T-helper 17 cell (primary cell): ENCODE data around the gene LAD1. TPM values are rescaled to one million over a fixed set of nuclear protein-coding genes. Genes with fewer than 3 reads are reported as not detected.

Source experiments
- ATAC-seq: fragments of 150-1000 bp; cut with Tn5 transposase; 2 replicates; pipeline ENCODE4 v1.10.0; 2021; ENCODE audit warnings: mild to moderate bottlenecking, moderate library complexity
- DNase-seq, 3 donors: peaks; one replicate each; pipeline versions ENCODE4 v3.0.0 to v3.0.0-alpha.2; 2020 to 2021
- H3K9me3 ChIP-seq: one replicate; pipeline ENCODE4 v1.7.0; 2013; ENCODE audit warnings: low read length, mild to moderate bottlenecking; ENCODE audit not compliant: control insufficient read depth, poor library complexity, severe bottlenecking
- H3K27ac Mint-ChIP-seq: one replicate; pipeline ENCODE4 v1.8.0; 2022; ENCODE audit warnings: mild to moderate bottlenecking, moderate library complexity, mixed read lengths
- H3K27me3 Mint-ChIP-seq: one replicate; pipeline ENCODE4 v1.8.0; 2022; ENCODE audit warnings: mixed read lengths
- H3K36me3 Mint-ChIP-seq: one replicate; pipeline ENCODE4 v1.8.0; 2022; ENCODE audit warnings: low read depth, mixed read lengths
- H3K4me1 Mint-ChIP-seq: one replicate; pipeline ENCODE4 v1.8.0; 2022; ENCODE audit warnings: mild to moderate bottlenecking, mixed read lengths
- H3K4me3 Mint-ChIP-seq: one replicate; pipeline ENCODE4 v1.8.0; 2022; ENCODE audit warnings: mild to moderate bottlenecking, moderate library complexity, mixed read lengths
- total RNA-seq, 4 donors: library from RNA in 2 of 4; stranded (reverse) in 2 of 4; gene quantifications; one replicate each; pipeline ENCODE4 v1.2.3 and lab custom pipeline; 2022 to 2026

The LAD1 gene
- total RNA-seq, result not detected
- 0 reads per million in 2 donors for total RNA-seq (lab: John Stamatoyannopoulos, UW)

- H3K9me3 ChIP-seq, result no peaks in the 10 kb centered on the region
- Mint-ChIP-seq H3K4me3 (peak within 1 kb of the TSS; percentile 49), H3K27ac (no peak within 1 kb of the TSS), H3K4me1 (no peaks in the 10 kb centered on the region), H3K27me3 (peaks cover 47% of the 10 kb centered on the region), H3K36me3 (peaks cover 6% of the 10 kb centered on the region)
- DNase-seq (no peak), ATAC-seq (no peak)
These were observed at the start of gene LAD1 for GRCh38 chr1:201399018-201399351. TSS of gene LAD1 (minus strand) at chr1:201399324. CDS start at chr1:201399306, 18 bp downstream.

- ATAC-seq, result peak; percentile 92
- no peak overlapping the region for H3K27ac Mint-ChIP-seq
- no peaks in the 10 kb centered on the region for H3K9me3 ChIP-seq
- H3K27me3 Mint-ChIP-seq, result peaks cover 28% of the 10 kb centered on the region
- DNase-seq, result peak; percentile 33 to 44 (median 36)
- peaks cover 6% of the 10 kb centered on the region for H3K4me1 Mint-ChIP-seq
- H3K36me3 Mint-ChIP-seq, result peaks cover 5% of the 10 kb centered on the region
- H3K4me3 Mint-ChIP-seq, result no peak overlapping the region
These were observed 49.1 kb upstream of the LAD1 start for GRCh38 chr1:201447903-201448871.

DNA sequence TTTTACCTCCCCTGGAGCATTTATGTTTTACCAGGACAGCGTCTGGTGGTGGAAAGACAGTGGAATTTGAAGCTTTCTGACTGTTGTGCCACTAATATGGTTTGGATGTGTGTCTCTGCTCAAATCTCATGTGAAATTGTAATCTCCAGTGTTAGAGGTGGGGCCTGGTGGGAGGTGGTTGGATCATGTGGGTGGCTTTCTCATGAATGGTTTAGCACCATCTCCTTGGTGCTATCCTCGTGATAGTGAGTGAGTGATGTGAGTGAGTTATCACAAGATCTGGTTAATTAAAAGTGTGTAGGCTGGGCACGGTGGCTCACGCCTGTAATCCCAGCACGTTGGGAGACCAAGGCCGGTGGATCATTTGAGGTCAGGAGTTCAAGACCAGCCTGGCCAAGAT is 46.2 kb upstream of the LAD1 start:
- Mint-ChIP-seq H3K4me1 (peaks cover 8% of the 10 kb centered on the region), H3K27me3 (peaks cover 28% of the 10 kb centered on the region), H3K36me3 (peaks cover 5% of the 10 kb centered on the region), H3K27ac (no peak overlapping the region), H3K4me3 (no peak overlapping the region)
- DNase-seq (no peak), ATAC-seq (no peak)
- H3K9me3 ChIP-seq, result no peaks in the 10 kb centered on the region

- Mint-ChIP-seq H3K27ac (no peak overlapping the region), H3K27me3 (peaks cover 23% of the 10 kb centered on the region), H3K4me3 (no peak overlapping the region), H3K36me3 (peaks cover 4% of the 10 kb centered on the region), H3K4me1 (peaks cover 6% of the 10 kb centered on the region)
- ATAC-seq (no peak), DNase-seq (no peak)
- no peaks in the 10 kb centered on the region for H3K9me3 ChIP-seq
These were observed 45.7 kb upstream of the LAD1 start for GRCh38 chr1:201444792-201445191.

- ATAC-seq (no peak), DNase-seq (no peak)
- Mint-ChIP-seq H3K27me3 (peaks cover 16% of the 10 kb centered on the region), H3K27ac (no peak overlapping the region), H3K36me3 (peaks cover 4% of the 10 kb centered on the region), H3K4me3 (no peak overlapping the region), H3K4me1 (peaks cover 6% of the 10 kb centered on the region)
- no peaks in the 10 kb centered on the region for H3K9me3 ChIP-seq
These were observed 44.6 kb upstream of the LAD1 start for GRCh38 chr1:201443747-201444146.

- ATAC-seq (no peak), DNase-seq (no peak)
- peaks cover 38% of the 10 kb centered on the region for H3K27me3 Mint-ChIP-seq
- H3K27ac Mint-ChIP-seq, result no peak overlapping the region
- H3K36me3 Mint-ChIP-seq, result no peaks in the 10 kb centered on the region
- no peak overlapping the region for H3K4me3 Mint-ChIP-seq
- peaks cover 8% of the 10 kb centered on the region for H3K4me1 Mint-ChIP-seq
- no peaks in the 10 kb centered on the region for H3K9me3 ChIP-seq
These were observed 37.8 kb upstream of the LAD1 start for GRCh38 chr1:201436969-201437368.

GRCh38 chr1:201436393-201436792 is 37.3 kb upstream of the LAD1 start:
- ATAC-seq, result no peak
- Mint-ChIP-seq H3K27ac (peak overlapping the region; percentile 74), H3K27me3 (peaks cover 37% of the 10 kb centered on the region)

DNA sequence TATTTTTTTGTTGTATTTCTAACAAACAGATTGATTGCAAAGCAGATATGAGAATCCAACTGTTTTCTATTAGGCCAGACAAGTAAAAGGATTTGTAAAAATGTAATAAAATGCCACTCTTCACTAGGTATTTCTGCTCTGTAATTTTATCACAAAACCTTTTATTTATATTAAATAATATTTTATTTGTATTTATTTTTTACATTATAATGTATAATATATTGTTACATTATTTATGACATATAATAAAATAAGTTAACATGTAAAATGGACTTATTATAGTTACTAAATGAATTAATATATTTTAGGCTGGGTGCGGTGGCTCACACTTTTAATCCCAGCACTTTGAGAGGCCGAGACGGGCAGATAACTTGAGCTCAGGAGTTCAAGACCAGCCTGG is 35.1 kb upstream of the LAD1 start:
- ATAC-seq (no peak), DNase-seq (no peak)
- H3K4me3 Mint-ChIP-seq, result no peak overlapping the region
- peaks cover 4% of the 10 kb centered on the region for H3K36me3 Mint-ChIP-seq
- H3K27me3 Mint-ChIP-seq, result peaks cover 56% of the 10 kb centered on the region
- H3K27ac Mint-ChIP-seq, result no peak overlapping the region
- no peaks in the 10 kb centered on the region for H3K9me3 ChIP-seq
- peaks cover 11% of the 10 kb centered on the region for H3K4me1 Mint-ChIP-seq

More at GRCh38 chr1:201436393-201436792, 37.3 kb upstream of the LAD1 start:
- Mint-ChIP-seq H3K4me1 (peaks cover 8% of the 10 kb centered on the region), H3K36me3 (no peaks in the 10 kb centered on the region), H3K4me3 (no peak overlapping the region)
- no peaks in the 10 kb centered on the region for H3K9me3 ChIP-seq
- no peak for DNase-seq

- Mint-ChIP-seq H3K36me3 (peaks cover 4% of the 10 kb centered on the region), H3K4me1 (peaks cover 11% of the 10 kb centered on the region), H3K27ac (no peak overlapping the region), H3K27me3 (peaks cover 61% of the 10 kb centered on the region), H3K4me3 (no peak overlapping the region)
- no peaks in the 10 kb centered on the region for H3K9me3 ChIP-seq
- ATAC-seq (no peak), DNase-seq (no peak)
These were observed 34.5 kb upstream of the LAD1 start for GRCh38 chr1:201433609-201434008.

GRCh38 chr1:201430776-201431175 is 31.7 kb upstream of the LAD1 start:
- H3K27me3 Mint-ChIP-seq, result peaks cover 39% of the 10 kb centered on the region
- no peak overlapping the region for H3K27ac Mint-ChIP-seq
- DNase-seq, result no peak
- H3K4me3 Mint-ChIP-seq, result no peak overlapping the region
- H3K4me1 Mint-ChIP-seq, result peaks cover 5% of the 10 kb centered on the region
- ATAC-seq, result no peak
- H3K36me3 Mint-ChIP-seq, result peaks cover 4% of the 10 kb centered on the region
- H3K9me3 ChIP-seq, result no peaks in the 10 kb centered on the region

DNA sequence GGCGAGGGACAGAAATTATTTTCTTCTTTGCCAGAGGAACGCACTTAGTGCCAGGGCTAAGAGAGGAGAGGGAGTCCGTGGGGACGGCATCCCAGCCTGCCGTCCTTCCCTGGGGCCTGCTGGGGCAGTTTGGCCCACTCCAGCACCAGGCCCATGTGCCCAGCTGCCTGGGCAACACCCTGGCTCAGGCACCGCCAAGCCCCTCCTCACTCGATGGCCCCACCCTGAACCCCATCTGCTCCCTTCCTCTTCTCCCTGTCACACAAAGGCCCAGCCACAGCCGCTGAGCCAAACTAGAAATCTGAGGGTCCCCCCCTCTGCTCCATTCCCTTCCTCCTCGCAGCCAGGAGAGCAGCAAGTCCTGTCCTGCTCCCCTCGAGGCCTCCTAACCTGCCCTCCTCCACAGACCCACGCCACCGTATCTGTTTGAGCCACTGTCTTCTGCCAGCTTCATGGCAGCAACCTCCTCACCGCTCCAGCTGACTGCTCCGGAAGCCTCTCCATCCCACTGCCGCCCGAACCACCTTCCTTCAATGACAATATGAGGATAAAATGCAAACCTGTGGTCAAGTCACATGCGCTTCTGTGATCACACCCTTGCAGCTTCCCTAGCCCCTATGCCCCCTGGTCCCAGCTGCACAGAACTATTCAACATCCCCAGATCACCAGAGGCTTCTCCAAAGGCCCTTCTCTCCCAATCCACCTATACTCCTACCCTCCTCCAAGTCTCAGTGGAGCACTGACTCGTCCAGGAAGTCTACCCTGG is 30.8 kb upstream of the LAD1 start:
- no peak for DNase-seq
- H3K36me3 Mint-ChIP-seq, result peaks cover 6% of the 10 kb centered on the region
- no peak for ATAC-seq
- H3K9me3 ChIP-seq, result no peaks in the 10 kb centered on the region
- H3K27me3 Mint-ChIP-seq, result peaks cover 33% of the 10 kb centered on the region
- no peak overlapping the region for H3K27ac Mint-ChIP-seq
- H3K4me3 Mint-ChIP-seq, result no peak overlapping the region
- peaks cover 4% of the 10 kb centered on the region for H3K4me1 Mint-ChIP-seq

- no peak overlapping the region for H3K4me3 Mint-ChIP-seq
- no peak for ATAC-seq
- H3K4me1 Mint-ChIP-seq, result peaks cover 4% of the 10 kb centered on the region
These were observed 28.8 kb upstream of the LAD1 start for GRCh38 chr1:201427963-201428362.

GRCh38 chr1:201426479-201427310 is 27.6 kb upstream of the LAD1 start:
- H3K9me3 ChIP-seq, result no peaks in the 10 kb centered on the region
- Mint-ChIP-seq H3K27me3 (peaks cover 28% of the 10 kb centered on the region), H3K27ac (no peak overlapping the region), H3K4me3 (no peak overlapping the region), H3K36me3 (peaks cover 6% of the 10 kb centered on the region), H3K4me1 (peaks cover 4% of the 10 kb centered on the region)
- no peak for ATAC-seq
- DNase-seq, result no peak

More at GRCh38 chr1:201427963-201428362, 28.8 kb upstream of the LAD1 start:
- peaks cover 29% of the 10 kb centered on the region for H3K27me3 Mint-ChIP-seq
- H3K9me3 ChIP-seq, result no peaks in the 10 kb centered on the region
- no peak overlapping the region for H3K27ac Mint-ChIP-seq
- no peak for DNase-seq
- peaks cover 6% of the 10 kb centered on the region for H3K36me3 Mint-ChIP-seq
